Brain microvascular endothelial cell (primary cell): ENCODE results near the gene EPB41L4B.

Experiments used
- DNase-seq: peaks from one replicate; pipeline ENCODE4 v3.0.0-alpha.2; 2020
- H3K27ac ChIP-seq: fragments of 250-450 bp; sonication (Bioruptor Pico); 2 replicates; pipeline ENCODE4 v1.5.1; 2020; ENCODE audit warnings: mild to moderate bottlenecking, moderate library complexity
- H3K27me3 ChIP-seq: fragments of 250-450 bp; sonication (Bioruptor Pico); replicated peaks from 2 replicates; pipeline ENCODE4 v1.5.1; 2020; ENCODE audit warnings: mild to moderate bottlenecking
- H3K36me3 ChIP-seq: fragments of 250-450 bp; sonication (Bioruptor Pico); replicated peaks from 2 replicates; pipeline ENCODE4 v1.5.1; 2020; ENCODE audit warnings: mild to moderate bottlenecking
- H3K4me3 ChIP-seq: 2 replicates; pipeline ENCODE4 v1.5.1; 2011; ENCODE audit warnings: low read depth, mild to moderate bottlenecking, control low read depth, low read length, moderate library complexity
- in situ Hi-C: cut with HindIII; loops from 2 replicates; pipeline ENCODE4 v1.10.0; 2017; ENCODE audit warnings: low sequenced_read_pairs, low pct_ligation_motif_present
- TF ChIP-seq, protein P1 (sequence below): IDR thresholded peaks from 2 replicates; pipeline ENCODE4 v1.5.1; 2011; ENCODE audit warnings: low read depth, mild to moderate bottlenecking, moderate library complexity, low read length, control low read depth, inconsistent platforms; ENCODE audit errors: missing control alignments

EPB41L4B gene

DNA sequence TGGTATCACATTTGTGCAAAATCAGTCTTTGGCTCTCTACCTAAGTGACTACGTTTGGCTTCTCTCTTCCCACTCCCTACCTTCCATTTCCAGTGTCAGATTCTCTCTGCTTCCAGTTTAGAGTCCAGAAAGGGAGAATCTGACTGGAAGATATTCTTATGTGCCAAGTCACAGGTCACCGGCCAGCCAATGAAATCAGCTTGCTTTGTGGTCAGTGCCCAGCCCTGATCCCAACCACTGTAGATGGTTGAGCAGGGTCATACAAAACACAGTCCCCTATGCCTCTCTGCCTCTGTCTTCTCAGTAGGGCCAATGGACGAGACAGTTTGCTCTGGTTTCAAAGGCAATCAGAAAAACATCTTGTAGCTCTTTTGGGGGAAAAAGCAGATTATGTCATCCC is 15.6 kb upstream of the EPB41L4B start:
- in situ Hi-C loops, result no loop called here
- TF ChIP-seq, protein P1, sequence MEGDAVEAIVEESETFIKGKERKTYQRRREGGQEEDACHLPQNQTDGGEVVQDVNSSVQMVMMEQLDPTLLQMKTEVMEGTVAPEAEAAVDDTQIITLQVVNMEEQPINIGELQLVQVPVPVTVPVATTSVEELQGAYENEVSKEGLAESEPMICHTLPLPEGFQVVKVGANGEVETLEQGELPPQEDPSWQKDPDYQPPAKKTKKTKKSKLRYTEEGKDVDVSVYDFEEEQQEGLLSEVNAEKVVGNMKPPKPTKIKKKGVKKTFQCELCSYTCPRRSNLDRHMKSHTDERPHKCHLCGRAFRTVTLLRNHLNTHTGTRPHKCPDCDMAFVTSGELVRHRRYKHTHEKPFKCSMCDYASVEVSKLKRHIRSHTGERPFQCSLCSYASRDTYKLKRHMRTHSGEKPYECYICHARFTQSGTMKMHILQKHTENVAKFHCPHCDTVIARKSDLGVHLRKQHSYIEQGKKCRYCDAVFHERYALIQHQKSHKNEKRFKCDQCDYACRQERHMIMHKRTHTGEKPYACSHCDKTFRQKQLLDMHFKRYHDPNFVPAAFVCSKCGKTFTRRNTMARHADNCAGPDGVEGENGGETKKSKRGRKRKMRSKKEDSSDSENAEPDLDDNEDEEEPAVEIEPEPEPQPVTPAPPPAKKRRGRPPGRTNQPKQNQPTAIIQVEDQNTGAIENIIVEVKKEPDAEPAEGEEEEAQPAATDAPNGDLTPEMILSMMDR, result no peak

DNA sequence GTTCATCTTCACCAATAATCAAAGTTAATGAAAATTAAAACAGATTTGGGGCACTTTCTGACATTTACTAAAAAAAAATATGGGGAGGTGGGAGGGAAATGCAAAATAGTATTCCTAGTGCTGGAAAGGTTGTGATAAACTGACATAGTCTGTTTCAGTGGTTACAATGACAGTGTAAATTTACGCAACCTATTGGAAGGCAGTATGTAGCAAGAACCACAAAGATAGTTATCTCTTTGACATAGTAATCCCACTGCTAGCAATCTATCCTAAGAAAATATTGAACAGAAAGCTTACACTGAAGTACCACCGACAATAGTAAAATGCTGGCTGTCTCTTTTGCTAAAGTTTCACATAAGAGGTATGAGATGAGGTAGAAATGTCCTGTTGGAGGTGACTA is 15.1 kb upstream of the EPB41L4B start:
- TF ChIP-seq, protein P1, result no peak
- in situ Hi-C loops, result no loop called here

More for the DNA sequence above, 15.6 kb upstream of the EPB41L4B start:
- no peak for DNase-seq
- no peak overlapping the region for H3K4me3 ChIP-seq
- no peak overlapping the region for H3K27ac ChIP-seq
- H3K27me3 ChIP-seq, result peaks cover 2% of the 10 kb centered on the region
- no peaks in the 10 kb centered on the region for H3K36me3 ChIP-seq

DNA sequence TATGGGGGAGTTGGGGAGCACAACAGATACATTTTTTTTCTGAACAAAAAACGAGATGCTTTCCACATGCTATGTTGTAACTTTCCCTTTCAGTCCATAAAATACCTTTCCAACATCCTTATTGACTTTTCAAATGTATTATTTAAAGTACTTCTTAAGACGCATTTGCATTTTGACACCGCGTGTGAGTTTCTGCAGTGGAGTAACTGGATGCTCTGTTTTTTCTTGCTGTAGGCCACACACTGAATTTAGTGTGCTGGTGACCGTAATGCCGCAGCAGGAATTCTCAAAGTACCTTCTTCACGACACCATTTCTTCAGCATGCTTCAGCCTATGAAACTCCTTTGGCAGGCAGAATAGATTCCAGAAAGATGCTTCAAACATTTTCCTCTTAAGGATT is 14.3 kb upstream of the EPB41L4B start:
- Histone ChIP-seq H3K36me3 (no peaks in the 10 kb centered on the region), H3K4me3 (no peak overlapping the region), H3K27me3 (peaks cover 2% of the 10 kb centered on the region), H3K27ac (no peak overlapping the region)
- TF ChIP-seq, protein P1, result no peak
- in situ Hi-C loops, result no loop called here
- no peak for DNase-seq

More for the DNA sequence above, 15.1 kb upstream of the EPB41L4B start:
- no peak for DNase-seq
- no peak overlapping the region for H3K4me3 ChIP-seq
- H3K27ac ChIP-seq, result no peak overlapping the region
- H3K27me3 ChIP-seq, result peaks cover 2% of the 10 kb centered on the region
- H3K36me3 ChIP-seq, result no peaks in the 10 kb centered on the region

DNA sequence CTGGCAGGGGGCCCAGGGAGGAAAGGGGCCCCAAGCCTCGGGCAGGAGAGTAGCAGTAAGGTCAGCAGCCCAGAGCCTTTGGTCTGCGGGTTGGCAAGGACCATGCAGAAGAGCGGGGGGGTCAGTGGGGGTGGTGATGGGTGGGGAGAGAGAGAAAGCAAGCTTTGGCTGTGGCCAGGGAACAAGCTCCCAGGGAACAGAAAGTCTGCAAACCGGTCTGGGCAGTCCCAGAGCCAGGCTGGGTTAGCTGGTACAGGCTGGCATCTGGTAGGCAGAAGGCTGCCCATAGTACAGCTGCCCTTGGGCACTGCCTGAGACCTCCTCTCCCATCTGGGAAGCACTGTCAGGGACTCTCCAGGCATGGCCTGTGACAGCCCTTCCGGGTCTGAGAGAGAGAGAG is 10.5 kb upstream of the EPB41L4B start:
- H3K27me3 ChIP-seq, result no peaks in the 10 kb centered on the region
- H3K27ac ChIP-seq, result no peak overlapping the region
- DNase-seq, result no peak
- in situ Hi-C loops, result no loop called here
- TF ChIP-seq, protein P1, result no peak
- no peak overlapping the region for H3K4me3 ChIP-seq
- H3K36me3 ChIP-seq, result no peaks in the 10 kb centered on the region

DNA sequence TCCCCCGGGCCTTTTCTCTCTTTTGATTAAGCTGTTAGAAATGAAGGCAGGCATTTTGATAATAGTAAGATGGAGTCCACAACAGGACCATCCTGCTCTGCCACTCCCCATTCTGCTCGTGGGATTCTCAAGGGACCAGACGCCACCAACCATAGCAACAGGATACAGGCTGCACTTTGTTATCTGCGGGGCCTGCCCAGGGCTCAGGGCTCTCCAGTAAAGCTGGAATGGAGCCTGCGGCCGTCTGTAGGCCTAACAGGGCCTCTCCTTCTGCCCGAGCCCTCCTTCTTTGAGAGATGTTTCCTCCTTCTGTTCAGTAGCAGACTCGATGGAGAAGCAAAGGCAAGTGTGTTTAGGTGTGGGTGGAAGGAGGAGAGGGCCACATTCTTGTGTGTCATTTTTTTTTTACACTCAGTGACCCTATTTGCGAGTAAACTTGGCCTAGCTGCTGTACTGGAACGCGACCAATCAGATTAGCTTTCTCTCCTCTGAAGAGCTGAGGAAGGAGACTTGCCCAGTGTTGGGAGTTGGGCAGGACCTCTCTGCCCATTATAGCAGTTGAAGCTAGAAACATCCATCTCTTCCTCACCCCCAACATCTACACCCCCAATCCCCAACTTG is 8.9 kb upstream of the EPB41L4B start:
- in situ Hi-C loops, result no loop called here
- no peaks in the 10 kb centered on the region for H3K27me3 ChIP-seq
- no peak overlapping the region for H3K27ac ChIP-seq
- H3K36me3 ChIP-seq, result no peaks in the 10 kb centered on the region
- TF ChIP-seq, protein P1, result no peak
- no peak for DNase-seq
- no peak overlapping the region for H3K4me3 ChIP-seq
